Left cardiac atrium (tissue), 4 donors: ENCODE results near the gene USP25. TPM values are rescaled to one million over a fixed set of nuclear protein-coding genes. Genes with fewer than 3 reads are reported as not detected.

Experiments used
- ATAC-seq, 2 donors: fragments of 200-7000 bp; cut with Tn5 transposase; one replicate each; pipeline ENCODE4 v1.9.1; 2020; ENCODE audit warnings: mild to moderate bottlenecking in 2 of 2, moderate library complexity in 2 of 2
- DNase-seq: peaks from one replicate; pipeline ENCODE4 v3.0.0-alpha.2; 2020
- intact Hi-C, 2 donors: fragments of 100-400 bp; cut with DNase I; formaldehyde crosslinking; loops; one replicate each; pipeline versions ENCODE4 v1.14.1 to v1.15.1; 2022 to 2023
- total RNA-seq, 2 donors: library from RNA; stranded (reverse); fragmentation: NEBNext Ultra II Directional; extraction: Animal tissue kit (Norgen Biotek cat#: 25700); gene quantifications; one replicate each; pipeline ENCODE4 v1.2.1, GENCODE V29; 2021
- donor health status: DM: no; HTN: yes; CAD: no.
- donor health status: DM: no; HTN: yes; CAD: no; lungs with severe emphysema.
- donor health status: DM: yes; HTN: yes; CAD: no.
- donor health status: Dilated cardiomyopathy.

The USP25 gene
- total RNA-seq, 2 donors from 2014 or later, result 39.4 to 56.8 TPM

GRCh38 chr21:15840406-15840805 lies 110.6 kb downstream of the USP25 start:
- DNase-seq (no peak), ATAC-seq (no peak)
- intact Hi-C loops, result no loop called here

- DNase-seq, result no peak
- ATAC-seq, result no peak
- intact Hi-C loops, result no loop called here
Observed at GRCh38 chr21:15841856-15842564, 112.2 kb downstream of the USP25 start.

- ATAC-seq (no peak), DNase-seq (no peak)
- intact Hi-C loops, result no loop called here
Observed at GRCh38 chr21:15842565-15842880, 112.7 kb downstream of the USP25 start.

- DNase-seq (no peak), ATAC-seq (no peak)
- intact Hi-C loops, result no loop called here
Observed at GRCh38 chr21:15843766-15844165, 114.0 kb downstream of the USP25 start.

- intact Hi-C loops, result no loop called here
- no peak for ATAC-seq
Observed at GRCh38 chr21:15848634-15849560, 119.1 kb downstream of the USP25 start.

GRCh38 chr21:15849927-15850326 lies 120.1 kb downstream of the USP25 start:
- intact Hi-C loops, result no loop called here
- ATAC-seq (no peak), DNase-seq (no peak)

More at GRCh38 chr21:15848634-15849560, 119.1 kb downstream of the USP25 start:
- no peak for DNase-seq

- no peak for DNase-seq
- intact Hi-C loops, result no loop called here
- ATAC-seq, result no peak
Observed at GRCh38 chr21:15850645-15851044, 120.9 kb downstream of the USP25 start.

GRCh38 chr21:15852146-15852545 lies 122.4 kb downstream of the USP25 start:
- intact Hi-C loops, result no loop called here
- ATAC-seq, result no peak
- no peak for DNase-seq

GRCh38 chr21:15853126-15853525 lies 123.3 kb downstream of the USP25 start:
- ATAC-seq, result no peak
- no peak for DNase-seq

GRCh38 chr21:15856813-15857212 lies 127.0 kb downstream of the USP25 start:
- intact Hi-C loops, result no loop called here
- ATAC-seq (peak in 1 of 2 donors; percentile 42), DNase-seq (no peak)

More at GRCh38 chr21:15853126-15853525, 123.3 kb downstream of the USP25 start:
- intact Hi-C loops, result no loop called here

- intact Hi-C loops, result no loop called here
- no peak for DNase-seq
- ATAC-seq, result no peak
Observed at GRCh38 chr21:15857740-15858139, 128.0 kb downstream of the USP25 start.

GRCh38 chr21:15860541-15860940 lies 130.8 kb downstream of the USP25 start:
- intact Hi-C loops, result no loop called here

GRCh38 chr21:15868940-15869339 lies 139.2 kb downstream of the USP25 start:
- DNase-seq (no peak), ATAC-seq (no peak)
- intact Hi-C loops, result no loop called here

More at GRCh38 chr21:15860541-15860940, 130.8 kb downstream of the USP25 start:
- DNase-seq (no peak), ATAC-seq (no peak)

- ATAC-seq (no peak), DNase-seq (no peak)
- intact Hi-C loops, result no loop called here
Observed at GRCh38 chr21:15870819-15871218, 141.0 kb downstream of the USP25 start.

GRCh38 chr21:15872236-15872635 lies 142.5 kb downstream of the USP25 start:
- ATAC-seq, result no peak
- no peak for DNase-seq
- intact Hi-C loops, result no loop called here

- DNase-seq (no peak), ATAC-seq (no peak)
- intact Hi-C loops, result no loop called here
Observed at GRCh38 chr21:15874615-15875014, 144.8 kb downstream of the USP25 start.

- ATAC-seq, result no peak
- intact Hi-C loops, result no loop called here
Observed at GRCh38 chr21:15875286-15875685, 145.5 kb downstream of the USP25 start.

GRCh38 chr21:15893902-15894301 lies 164.1 kb downstream of the USP25 start:
- ATAC-seq (no peak), DNase-seq (no peak)
- intact Hi-C loops, result loop anchor here in 1 of 2 donors (10.0 kb wide), 1 partner anchor 441 kb away; no protein-coding TSS in a partner anchor

More at GRCh38 chr21:15875286-15875685, 145.5 kb downstream of the USP25 start:
- DNase-seq, result no peak

- ATAC-seq, result no peak
- DNase-seq, result no peak
- intact Hi-C loops, result loop anchor here in 1 of 2 donors (10.0 kb wide), 1 partner anchor 440 kb away; no protein-coding TSS in a partner anchor
Observed at GRCh38 chr21:15894596-15894995, 164.8 kb downstream of the USP25 start.
